B cell (primary cell): ENCODE data around the gene SRXN1. TPM values are rescaled to one million over a fixed set of nuclear protein-coding genes. Genes with fewer than 3 reads are reported as not detected.
"Not testable (repeated sequence)": the region's sequence is repeated elsewhere in the genome, so short reads cannot be mapped to it uniquely, and the experiment has no call there.

Experiments
- ATAC-seq: fragments of 200-7000 bp; cut with Tn5 transposase; one replicate; pipeline ENCODE4 v1.10.0; 2021; ENCODE audit warnings: low read depth, mild to moderate bottlenecking, moderate number of reproducible peaks, moderate library complexity
- CTCF ChIA-PET: fragments of 350-600 bp; sonication (Branson Sonifier 250); formaldehyde crosslinking; loops from one replicate; lab custom pipeline; 2021; ENCODE audit warnings: antibody characterized with exemption, inconsistent platforms; lab: Charles Lee
- POLR2A ChIA-PET: fragments of 350-600 bp; sonication (Branson Sonifier 250); formaldehyde crosslinking; loops from one replicate; lab custom pipeline; 2021; ENCODE audit warnings: antibody characterized with exemption; lab: Charles Lee
- DNase-seq: peaks from one replicate; pipeline ENCODE4 v3.0.0; 2013
- H2AFZ ChIP-seq: 2 replicates; pipeline ENCODE4 v1.6.1; 2012; ENCODE audit warnings: mild to moderate bottlenecking, low read depth, low read length; ENCODE audit not compliant: insufficient read depth, poor library complexity, severe bottlenecking
- H3K27ac ChIP-seq, 2 donors: 1 replicate in 1 of 2; 2 replicates in 1 of 2; pipeline ENCODE4 v1.5.1; 2012 to 2013; ENCODE audit warnings: low read length in 2 of 2, mild to moderate bottlenecking in 2 of 2, moderate library complexity in 1 of 2
- H3K27me3 ChIP-seq, 4 experiments: fragments of 200-600 bp in 1 of 4; sonication (generic) in 1 of 4; replicated peaks in 1 of 4; 1 replicate in 2 of 4; 2 replicates in 2 of 4; pipeline versions ENCODE4 v1.6.1 to v1.7.0; 2013 to 2016; ENCODE audit warnings: low read length in 3 of 4, mild to moderate bottlenecking in 2 of 4, mixed read lengths in 1 of 4, moderate library complexity in 1 of 4; ENCODE audit not compliant: insufficient read depth in 4 of 4, control insufficient read depth in 3 of 4; ENCODE audit errors: control extremely low read depth in 1 of 4
- H3K36me3 ChIP-seq, 2 experiments: replicated peaks in 1 of 2; 1 replicate in 1 of 2; 2 replicates in 1 of 2; pipeline versions ENCODE4 v1.6.1 to v1.7.1; 2013; ENCODE audit warnings: low read length in 1 of 2; ENCODE audit not compliant: insufficient read depth in 2 of 2, control insufficient read depth in 1 of 2; ENCODE audit errors: control extremely low read depth in 1 of 2, extremely low read depth in 1 of 2
- H3K4me1 ChIP-seq, 2 donors: fragments of 200-600 bp in 1 of 2; sonication (generic) in 1 of 2; 1 replicate in 1 of 2; 2 replicates in 1 of 2; pipeline versions ENCODE4 v1.5.1 to v1.6.1; 2013 to 2017; ENCODE audit warnings: low read length in 2 of 2; ENCODE audit not compliant: control insufficient read depth in 2 of 2, insufficient read depth in 2 of 2
- H3K4me2 ChIP-seq: replicated peaks from 2 replicates; pipeline ENCODE3; 2012; ENCODE audit warnings: mild to moderate bottlenecking, low read depth, low read length; ENCODE audit not compliant: poor library complexity, severe bottlenecking
- H3K4me3 ChIP-seq, 5 experiments: fragments of 200-600 bp in 1 of 5; sonication (generic) in 1 of 5; 1 replicate in 3 of 5; 2 replicates in 2 of 5; pipeline versions ENCODE4 v1.5.1 to v1.7.0; 2011 to 2016; ENCODE audit warnings: low read length in 4 of 5, mild to moderate bottlenecking in 4 of 5, low read depth in 2 of 5, control low read depth in 1 of 5, moderate library complexity in 1 of 5; ENCODE audit not compliant: insufficient read depth in 1 of 5; ENCODE audit errors: control extremely low read depth in 1 of 5, extremely low read depth in 1 of 5
- H3K79me2 ChIP-seq: fragments of 200-600 bp; sonication (generic); one replicate; pipeline ENCODE4 v1.6.0; 2016; ENCODE audit warnings: low read length; ENCODE audit not compliant: control insufficient read depth, insufficient read depth
- H3K9ac ChIP-seq: fragments of 200-600 bp; sonication (generic); 2 replicates; pipeline ENCODE4 v1.6.1; 2017; ENCODE audit warnings: mild to moderate bottlenecking, low read length, moderate library complexity
- H3K9me3 ChIP-seq, 3 donors: one replicate each; pipeline versions ENCODE4 v1.6.1 to v1.7.1; 2013; ENCODE audit warnings: low read length in 2 of 3; ENCODE audit not compliant: control insufficient read depth in 2 of 3, insufficient read depth in 1 of 3; ENCODE audit errors: control extremely low read depth in 1 of 3
- H4K20me1 ChIP-seq: 2 replicates; pipeline ENCODE4 v1.6.0; 2012; ENCODE audit warnings: mild to moderate bottlenecking, low read length; ENCODE audit not compliant: insufficient read depth, control insufficient read depth, poor library complexity, severe bottlenecking
- H3K27ac Mint-ChIP-seq: one replicate; pipeline ENCODE4 v1.8.0; 2021; ENCODE audit warnings: mixed read lengths
- H3K27me3 Mint-ChIP-seq: one replicate; pipeline ENCODE4 v1.8.0; 2021; ENCODE audit warnings: mixed read lengths
- H3K4me1 Mint-ChIP-seq: one replicate; pipeline ENCODE4 v1.8.0; 2021; ENCODE audit warnings: mixed read lengths
- H3K4me3 Mint-ChIP-seq: one replicate; pipeline ENCODE4 v1.8.0; 2021; ENCODE audit warnings: mixed read lengths
- H3K9me3 Mint-ChIP-seq: one replicate; pipeline ENCODE4 v1.8.0; 2022; ENCODE audit warnings: mixed read lengths; ENCODE audit not compliant: insufficient read depth
- CTCF ChIP-seq: fragments of 200-600 bp; IDR thresholded peaks from one replicate; pipeline ENCODE4 v1.8.0; 2022; ENCODE audit warnings: antibody characterized with exemption, mild to moderate bottlenecking
- EZH2 ChIP-seq: IDR thresholded peaks from 2 replicates; pipeline ENCODE4 v1.6.1; 2012; ENCODE audit warnings: borderline replicate concordance, low read depth, mild to moderate bottlenecking, moderate library complexity, low read length; ENCODE audit not compliant: insufficient read depth, poor library complexity, severe bottlenecking
- WGBS: methylation state at CpG from one replicate; pipeline ENCODE4 v1.1.5; 2013; ENCODE audit warnings: missing lambda C conversion rate; ENCODE audit not compliant: insufficient coverage; 5-methylcytosine and 5-hydroxymethylcytosine counted together
- intact Hi-C: fragments of 100-400 bp; cut with micrococcal nuclease; formaldehyde crosslinking; loops from one replicate; pipeline ENCODE4 v1.10.0; 2022
- polyA plus RNA-seq: library from polyadenylated mRNA; depleted of rRNA; stranded (reverse); fragments of >200 nt; gene quantifications from 2 replicates; pipeline ENCODE4 v1.2.3, GENCODE V29; 2012
- total RNA-seq, 2 donors: library from RNA; stranded (reverse); fragments of 120-200 nt in 1 of 2; gene quantifications; 1 replicate in 1 of 2; 2 replicates in 1 of 2; pipeline versions ENCODE4 v1.2.3 to v1.2.4, GENCODE V29; 2013 to 2022

The SRXN1 gene
- total and polyA plus RNA-seq, 2 donors (not counting 1 experiment from before 2014, with no cell fraction given), result 1.3 to 4.5 TPM

GRCh38 chr20:695165-695866, 42.3 kb upstream of the SRXN1 start:
- no peaks in the 10 kb centered on the region for H3K79me2 ChIP-seq
- WGBS, result no CpG with 5 or more reads among the region's 2 CpGs
- no peaks in the 10 kb centered on the region for H3K9me3 Mint-ChIP-seq
- intact Hi-C loops, result no loop called here
- H3K4me1 Mint-ChIP-seq, result no peaks in the 10 kb centered on the region
- DNase-seq, result no peak
- no peak overlapping the region for H3K4me2 ChIP-seq
- H4K20me1 ChIP-seq, result no peaks in the 10 kb centered on the region
- no peak overlapping the region for H3K9ac ChIP-seq
- ChIA-PET CTCF (no interaction called here), POLR2A (no interaction called here)
- H3K27ac Mint-ChIP-seq, result no peak overlapping the region
- no peaks in the 10 kb centered on the region for H3K27me3 ChIP-seq
- H3K36me3 ChIP-seq, result no peaks in the 10 kb centered on the region
- peaks cover 27% of the 10 kb centered on the region for H3K27me3 Mint-ChIP-seq
- H3K4me3 ChIP-seq, result no peak overlapping the region
- ATAC-seq, result no peak
- H3K9me3 ChIP-seq, result no peaks in the 10 kb centered on the region
- TF ChIP-seq EZH2 (no peak), CTCF (no peak)
- H3K27ac ChIP-seq, result no peak overlapping the region
- no peak overlapping the region for H3K4me3 Mint-ChIP-seq
- H3K4me1 ChIP-seq, result no peaks in the 10 kb centered on the region
- H2AFZ ChIP-seq, result no peak overlapping the region

- CTCF ChIA-PET, result no interaction called here
- no peak overlapping the region for H3K4me3 ChIP-seq
- TF ChIP-seq EZH2, result no peak
- TF ChIP-seq CTCF, result no peak
- peaks cover 0 to 2% (median 0%) of the 10 kb centered on the region in 4 experiments for H3K27me3 ChIP-seq
- POLR2A ChIA-PET, result no interaction called here
- DNase-seq, result no peak
- peaks cover 0 to 1% (median 0%) of the 10 kb centered on the region in 3 donors for H3K9me3 ChIP-seq
- Mint-ChIP-seq H3K4me1 (no peaks in the 10 kb centered on the region), H3K4me3 (no peak overlapping the region), H3K9me3 (no peaks in the 10 kb centered on the region), H3K27ac (no peak overlapping the region), H3K27me3 (peaks cover 29% of the 10 kb centered on the region)
- intact Hi-C loops, result no loop called here
- no peak overlapping the region for H3K9ac ChIP-seq
- H3K4me1 ChIP-seq, result no peaks in the 10 kb centered on the region
- H2AFZ ChIP-seq, result no peak overlapping the region
- no peaks in the 10 kb centered on the region for H3K36me3 ChIP-seq
- H3K4me2 ChIP-seq, result no peak overlapping the region
- H4K20me1 ChIP-seq, result no peaks in the 10 kb centered on the region
- H3K79me2 ChIP-seq, result no peaks in the 10 kb centered on the region
- WGBS, result 87% methylated on average over 3 of the region's 4 CpGs
- no peak overlapping the region for H3K27ac ChIP-seq
- no peak for ATAC-seq
These were observed 41.5 kb upstream of the SRXN1 start for GRCh38 chr20:694496-694895.

GRCh38 chr20:693786-694185, 40.8 kb upstream of the SRXN1 start:
- H3K4me3 ChIP-seq, H3K27me3 ChIP-seq, intact Hi-C loops, H2AFZ ChIP-seq, H3K4me1 ChIP-seq, H3K4me3 Mint-ChIP-seq, H3K27ac Mint-ChIP-seq, CTCF ChIA-PET, H3K4me2 ChIP-seq, POLR2A ChIA-PET, H3K9ac ChIP-seq, H3K4me1 Mint-ChIP-seq, H3K36me3 ChIP-seq, H4K20me1 ChIP-seq, H3K9me3 Mint-ChIP-seq, DNase-seq, H3K9me3 ChIP-seq, H3K27ac ChIP-seq, ATAC-seq, H3K79me2 ChIP-seq: not testable (repeated sequence)
- H3K27me3 Mint-ChIP-seq, result peaks cover 36% of the 10 kb centered on the region
- 95% methylated on average over 6 of the region's 10 CpGs for WGBS
